ENCODE measurements around the gene FOXF1. TPM values are rescaled to one million over a fixed set of nuclear protein-coding genes. Genes with fewer than 3 reads are reported as not detected.

The FOXF1 gene
- total RNA-seq, 1 donor from 2014 or later = not detected

- Histone ChIP-seq H3F3A (ENCODE audit: low read depth) (no peaks in the 10 kb centered on the region), H3K9me3 (ENCODE audit: low read depth) (no peaks in the 10 kb centered on the region), H2AFZ (replicated peaks) (no peak overlapping the region), H3K27ac (no peak overlapping the region), H3K9ac (no peak overlapping the region), H3K4me3 (no peak overlapping the region), H3K27me3 (no peaks in the 10 kb centered on the region), H4K20me1 (ENCODE audit: low read depth) (no peaks in the 10 kb centered on the region), H3K4me1 (no peaks in the 10 kb centered on the region), H3K79me2 (ENCODE audit: low read depth) (no peaks in the 10 kb centered on the region), H3K36me3 (no peaks in the 10 kb centered on the region), H3K4me2 (no peak overlapping the region)
- DNase-seq (ENCODE audit: low spot score) = no peak
- H3K27ac Mint-ChIP-seq = no peak overlapping the region
- no peak overlapping the region for H3K4me3 Mint-ChIP-seq
- no peaks in the 10 kb centered on the region for H3K36me3 Mint-ChIP-seq
- TF ChIP-seq EZH2phosphoT487 (IDR thresholded peaks at IDR 0.05) (no peak), EZH2 (IDR thresholded peaks at IDR 0.05) (no peak), CTCF (IDR thresholded peaks at IDR 0.05) (no peak)
- peaks cover 15% of the 10 kb centered on the region for H3K27me3 Mint-ChIP-seq (ENCODE audit: insufficient read depth, low read depth)
- peaks cover 7% of the 10 kb centered on the region for H3K4me1 Mint-ChIP-seq
- no peaks in the 10 kb centered on the region for H3K9me3 Mint-ChIP-seq
Measured at GRCh38 chr16:86530251-86531190, 20.2 kb downstream of the FOXF1 start.

- no peak overlapping the region for H3K4me3 Mint-ChIP-seq
- H3K9ac ChIP-seq = no peak overlapping the region
- H3K27ac ChIP-seq = no peak overlapping the region
- H3K27ac Mint-ChIP-seq = no peak overlapping the region
- H3F3A ChIP-seq (ENCODE audit: low read depth) = no peaks in the 10 kb centered on the region
- H3K4me2 ChIP-seq = no peak overlapping the region
- H4K20me1 ChIP-seq (ENCODE audit: low read depth) = peaks cover under 1% of the 10 kb centered on the region
- H2AFZ ChIP-seq (replicated peaks) = no peak overlapping the region
- H3K36me3 ChIP-seq = no peaks in the 10 kb centered on the region
- TF ChIP-seq EZH2phosphoT487 (IDR thresholded peaks at IDR 0.05) (no peak), CTCF (IDR thresholded peaks at IDR 0.05) (no peak), EZH2 (IDR thresholded peaks at IDR 0.05) (no peak)
- H3K9me3 ChIP-seq (ENCODE audit: low read depth) = no peaks in the 10 kb centered on the region
- H3K79me2 ChIP-seq (ENCODE audit: low read depth) = no peaks in the 10 kb centered on the region
- no peaks in the 10 kb centered on the region for H3K9me3 Mint-ChIP-seq
- no peaks in the 10 kb centered on the region for H3K36me3 Mint-ChIP-seq
- H3K4me3 ChIP-seq = no peak overlapping the region
- no peaks in the 10 kb centered on the region for H3K27me3 ChIP-seq
- no peak for DNase-seq (ENCODE audit: low spot score)
- peaks cover 12% of the 10 kb centered on the region for H3K27me3 Mint-ChIP-seq (ENCODE audit: insufficient read depth, low read depth)
- peaks cover 10% of the 10 kb centered on the region for H3K4me1 Mint-ChIP-seq
- H3K4me1 ChIP-seq = no peaks in the 10 kb centered on the region
Measured at GRCh38 chr16:86531191-86531545, 20.8 kb downstream of the FOXF1 start.

GRCh38 chr16:86531641-86532525 lies 21.6 kb downstream of the FOXF1 start:
- Mint-ChIP-seq H3K36me3 (no peaks in the 10 kb centered on the region), H3K27me3 (ENCODE audit: insufficient read depth, low read depth) (peaks cover 5% of the 10 kb centered on the region), H3K9me3 (no peaks in the 10 kb centered on the region), H3K4me3 (no peak overlapping the region), H3K4me1 (peaks cover 12% of the 10 kb centered on the region), H3K27ac (no peak overlapping the region)
- DNase-seq (ENCODE audit: low spot score) = no peak
- Histone ChIP-seq H3F3A (ENCODE audit: low read depth) (no peaks in the 10 kb centered on the region), H3K27ac (no peak overlapping the region), H3K27me3 (no peaks in the 10 kb centered on the region), H4K20me1 (ENCODE audit: low read depth) (peaks cover 3% of the 10 kb centered on the region), H2AFZ (replicated peaks) (no peak overlapping the region), H3K79me2 (ENCODE audit: low read depth) (no peaks in the 10 kb centered on the region), H3K4me1 (no peaks in the 10 kb centered on the region), H3K9ac (no peak overlapping the region), H3K9me3 (ENCODE audit: low read depth) (no peaks in the 10 kb centered on the region), H3K4me2 (no peak overlapping the region), H3K4me3 (no peak overlapping the region), H3K36me3 (no peaks in the 10 kb centered on the region)
- TF ChIP-seq EZH2phosphoT487 (IDR thresholded peaks at IDR 0.05) (no peak), CTCF (IDR thresholded peaks at IDR 0.05) (no peak), EZH2 (IDR thresholded peaks at IDR 0.05) (no peak)

Measured in neural progenitor cell (in vitro differentiated cells).